Vagina (tissue), 2 donors: ENCODE measurements around the gene OR6B3.

Experiments used
- CTCF ChIP-seq, 3 experiments: fragments of 450-650 bp in 2 of 3; fragments of 200-600 bp in 1 of 3; sonication (generic) in 1 of 3; IDR thresholded peaks; one replicate each; pipeline ENCODE4 v1.5.1; 2017 to 2019; ENCODE audit warnings: antibody characterized with exemption in 3 of 3, mild to moderate bottlenecking in 2 of 3, moderate library complexity in 2 of 3
- POLR2AphosphoS5 ChIP-seq, 2 donors: sonication (generic); formaldehyde crosslinking; IDR thresholded peaks; one replicate each; pipeline ENCODE4 v1.9.0; 2017; ENCODE audit warnings: antibody characterized with exemption in 2 of 2, mild to moderate bottlenecking in 2 of 2, low read depth in 1 of 2; ENCODE audit not compliant: insufficient read depth in 1 of 2

DNA sequence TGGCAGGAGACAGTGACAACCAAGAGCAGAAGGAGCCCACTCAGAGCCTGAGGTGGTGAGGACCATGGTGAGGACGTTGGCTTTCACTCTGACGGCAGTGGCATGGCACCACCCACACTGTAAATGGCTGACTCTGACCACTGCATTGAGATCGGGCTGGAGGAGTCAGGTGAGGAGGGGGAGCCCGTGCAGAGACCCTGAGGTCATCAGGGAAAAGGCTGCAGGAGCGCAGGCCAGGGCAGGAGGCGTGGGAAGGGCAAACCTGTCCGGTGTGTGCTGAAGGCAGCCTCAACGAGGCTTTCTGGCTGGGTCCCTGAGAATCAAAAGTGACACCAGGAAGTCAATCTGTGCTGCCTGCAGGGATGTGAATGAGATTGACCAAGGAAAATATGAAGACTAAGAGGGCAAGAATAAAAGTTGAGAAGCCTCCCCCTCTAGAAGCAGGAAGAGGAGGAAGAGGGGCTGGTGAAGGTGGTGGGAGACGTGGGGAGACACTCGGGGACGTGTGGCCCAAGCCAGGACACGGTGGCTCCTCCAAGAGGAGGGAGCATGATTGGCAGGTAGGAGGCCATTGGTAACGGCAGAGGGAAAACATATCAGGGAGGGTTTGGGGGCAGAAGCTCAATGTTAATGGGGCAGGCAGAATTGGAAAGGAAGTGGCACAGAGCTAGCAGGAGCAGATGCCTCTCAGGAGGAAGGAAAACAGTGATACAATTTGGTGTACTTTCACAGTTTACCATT lies 2.0 kb upstream of the OR6B3 start:
- TF ChIP-seq CTCF (IDR thresholded peaks at IDR 0.05) = no peak
- TF ChIP-seq POLR2AphosphoS5 (IDR thresholded peaks at IDR 0.05; ENCODE audit: insufficient read depth in 1 of 2, low read depth in 1 of 2) = no peak
